CD4-positive, alpha-beta T cell treated with Interleukin-6 at 100 ng/mL for 8 hours (primary cell): Measurements from ENCODE around the gene SIRT1.
"Not testable (repeated sequence)": the region's sequence is repeated elsewhere in the genome, so short reads cannot be mapped to it uniquely, and the experiment has no call there.

Experiments used
- DNase-seq: peaks from one replicate; pipeline ENCODE4 v3.0.0-alpha.2; 2020; ENCODE audit warnings: mixed read lengths, low spot score

SIRT1 gene

GRCh38 chr10:67965456-67965855, 81.0 kb downstream of the SIRT1 start:
- DNase-seq: no peak

- not testable (repeated sequence) for DNase-seq
Observed at GRCh38 chr10:67966035-67966434, 81.6 kb downstream of the SIRT1 start.
